Keratinocyte (primary cell): Measurements from ENCODE around the gene DBNDD1. TPM values are rescaled to one million over a fixed set of nuclear protein-coding genes. Genes with fewer than 3 reads are reported as not detected.

ENCODE experiments used
- DNase-seq: peaks from one replicate; pipeline ENCODE4 v3.0.0-alpha.2; 2011; ENCODE audit warnings: low read depth, missing footprints, low spot score
- FAIRE-seq: peaks from 2 replicates; lab custom pipeline; 2011; peaks lifted over from hg19 to GRCh38; lab: Jason Lieb, UNC
- H2AFZ ChIP-seq: 2 replicates; pipeline ENCODE4 v1.6.0; 2012; ENCODE audit warnings: low read length, control low read depth, inconsistent platforms; ENCODE audit not compliant: control insufficient read depth
- H3K27ac ChIP-seq: 2 replicates; pipeline ENCODE4 v1.5.1; 2011; ENCODE audit warnings: low read length; ENCODE audit not compliant: control insufficient read depth, insufficient read depth
- H3K27me3 ChIP-seq: 3 replicates; pipeline ENCODE4 v1.6.0; 2011; ENCODE audit warnings: low read length; ENCODE audit not compliant: control insufficient read depth, insufficient read depth; ENCODE audit errors: extremely low read depth
- H3K36me3 ChIP-seq, 2 experiments: 2 replicates in 1 of 2; 3 replicates in 1 of 2; pipeline ENCODE4 v1.5.1; 2011; ENCODE audit warnings: low read length in 2 of 2, mild to moderate bottlenecking in 1 of 2; ENCODE audit not compliant: control insufficient read depth in 2 of 2, insufficient read depth in 2 of 2; ENCODE audit errors: extremely low read depth in 1 of 2
- H3K4me1 ChIP-seq: 3 replicates; pipeline ENCODE4 v1.5.1; 2011; ENCODE audit warnings: low read length; ENCODE audit not compliant: control insufficient read depth, insufficient read depth; ENCODE audit errors: extremely low read depth
- H3K4me2 ChIP-seq: 3 replicates; pipeline ENCODE4 v1.6.0; 2011; ENCODE audit warnings: low read depth, low read length; ENCODE audit not compliant: control insufficient read depth, insufficient read depth; ENCODE audit errors: extremely low read depth
- H3K4me3 ChIP-seq, 3 experiments: fragments of 200-600 bp in 1 of 3; sonication (generic) in 1 of 3; 2 replicates in 2 of 3; 3 replicates in 1 of 3; pipeline ENCODE4 v1.5.1; 2011 to 2016; ENCODE audit warnings: low read length in 3 of 3, mild to moderate bottlenecking in 3 of 3, control low read depth in 2 of 3, inconsistent platforms in 1 of 3, low read depth in 1 of 3, mixed read lengths in 1 of 3, mixed run types in 1 of 3, moderate library complexity in 1 of 3; ENCODE audit not compliant: control insufficient read depth in 2 of 3, insufficient read depth in 2 of 3; ENCODE audit errors: extremely low read depth in 1 of 3
- H3K79me2 ChIP-seq: 2 replicates; pipeline ENCODE4 v1.6.0; 2012; ENCODE audit warnings: low read length; ENCODE audit not compliant: control insufficient read depth, insufficient read depth
- H3K9ac ChIP-seq: 3 replicates; pipeline ENCODE4 v1.6.0; 2011; ENCODE audit warnings: low read length; ENCODE audit not compliant: control insufficient read depth, insufficient read depth; ENCODE audit errors: extremely low read depth
- H3K9me1 ChIP-seq: 3 replicates; pipeline ENCODE4 v1.6.0; 2011; ENCODE audit warnings: low read length; ENCODE audit not compliant: control insufficient read depth, insufficient read depth; ENCODE audit errors: extremely low read depth
- H3K9me3 ChIP-seq: 2 replicates; pipeline ENCODE4 v1.5.1; 2012; ENCODE audit warnings: low read depth, low read length; ENCODE audit not compliant: control insufficient read depth
- H4K20me1 ChIP-seq: 3 replicates; pipeline ENCODE4 v1.6.0; 2011; ENCODE audit warnings: low read length; ENCODE audit not compliant: control insufficient read depth, insufficient read depth; ENCODE audit errors: extremely low read depth
- CTCF ChIP-seq, 3 experiments: IDR thresholded peaks in 1 of 3; conservative IDR thresholded peaks in 1 of 3; optimal IDR thresholded peaks in 1 of 3; 2 replicates in 2 of 3; 3 replicates in 1 of 3; pipeline versions ENCODE3 to v1.5.1; 2011; ENCODE audit warnings: low read length in 3 of 3, mild to moderate bottlenecking in 3 of 3, moderate library complexity in 2 of 3, control low read depth in 1 of 3, inconsistent platforms in 1 of 3; ENCODE audit not compliant: insufficient read depth in 2 of 3; ENCODE audit errors: extremely low read depth in 1 of 3
- EZH2 ChIP-seq: IDR thresholded peaks from one replicate; pipeline ENCODE4 v1.6.1; 2012; ENCODE audit warnings: inconsistent platforms, mild to moderate bottlenecking, low read length, moderate library complexity
- dilution Hi-C: fragments of 300-500 bp; cut with MboI; formaldehyde crosslinking; loops from one replicate; pipeline ENCODE4 v1.7.0; 2020; ENCODE audit warnings: low sequenced_read_pairs; ENCODE audit not compliant: extremely low pct_ligation_motif_present
- polyA plus RNA-seq, 5 experiments: library from polyadenylated mRNA; depleted of rRNA in 3 of 5; stranded (reverse) in 3 of 5; stranded (forward) in 1 of 5; unstranded in 1 of 5; fragments of >200 nt; gene quantifications; 1 replicate in 1 of 5; 2 replicates in 3 of 5; 3 replicates in 1 of 5; pipeline versions ENCODE4 v1.2.1 to v1.2.3, GENCODE V29; 2011 to 2012; ENCODE audit warnings: missing spikeins in 2 of 5, low read depth in 1 of 5, low replicate concordance in 1 of 5

The DBNDD1 gene
- polyA plus RNA-seq, 1 donor (not counting 4 experiments of a cell fraction or from before 2014, with no cell fraction given): 1.7 TPM

- dilution Hi-C loops: no loop called here
- no peaks in the 10 kb centered on the region for H3K4me1 ChIP-seq
- no peak for FAIRE-seq
These were observed 58.3 kb downstream of the DBNDD1 start for GRCh38 chr16:89960966-89961365.

GRCh38 chr16:89958596-89958995 lies 60.7 kb downstream of the DBNDD1 start:
- no peak overlapping the region for H3K9ac ChIP-seq
- no peak for FAIRE-seq
- dilution Hi-C loops: no loop called here

More at GRCh38 chr16:89960966-89961365, 58.3 kb downstream of the DBNDD1 start:
- Histone ChIP-seq H3K27me3 (no peaks in the 10 kb centered on the region), H3K9ac (no peak overlapping the region), H3K36me3 (peaks cover 21 to 30% of the 10 kb centered on the region in 2 experiments), H3K4me2 (no peak overlapping the region), H2AFZ (no peak overlapping the region), H3K9me3 (no peaks in the 10 kb centered on the region), H4K20me1 (no peaks in the 10 kb centered on the region), H3K9me1 (no peaks in the 10 kb centered on the region), H3K79me2 (no peaks in the 10 kb centered on the region), H3K27ac (no peak overlapping the region), H3K4me3 (no peak overlapping the region)
- DNase-seq: no peak
- TF ChIP-seq EZH2 (no peak), CTCF (optimal IDR thresholded peaks at IDR 0.05 in 1 of 3, IDR thresholded peaks at IDR 0.05 in 1 of 3, conservative IDR thresholded peaks at IDR 0.05 in 1 of 3; ENCODE audit: extremely low read depth in 1 of 3, insufficient read depth in 2 of 3, low read length in 3 of 3) (no peak)

More at GRCh38 chr16:89958596-89958995, 60.7 kb downstream of the DBNDD1 start:
- no peak overlapping the region for H2AFZ ChIP-seq
- no peaks in the 10 kb centered on the region for H3K9me3 ChIP-seq
- no peak overlapping the region for H3K27ac ChIP-seq
- no peaks in the 10 kb centered on the region for H3K27me3 ChIP-seq
- H3K4me3 ChIP-seq: no peak overlapping the region
- H4K20me1 ChIP-seq: no peaks in the 10 kb centered on the region
- H3K79me2 ChIP-seq: peaks cover 6% of the 10 kb centered on the region
- no peak for TF ChIP-seq EZH2
- no peak for TF ChIP-seq CTCF (optimal IDR thresholded peaks at IDR 0.05 in 1 of 3, IDR thresholded peaks at IDR 0.05 in 1 of 3, conservative IDR thresholded peaks at IDR 0.05 in 1 of 3; ENCODE audit: extremely low read depth in 1 of 3, insufficient read depth in 2 of 3, low read length in 3 of 3)
- DNase-seq: no peak
- no peaks in the 10 kb centered on the region for H3K9me1 ChIP-seq
- no peak overlapping the region for H3K4me2 ChIP-seq
- H3K36me3 ChIP-seq: peaks cover 31 to 38% of the 10 kb centered on the region in 2 experiments
- no peaks in the 10 kb centered on the region for H3K4me1 ChIP-seq
